HG02938 (cell line): Measurements from ENCODE around the gene PITPNM3.

Experiments used
- ATAC-seq: cut with Tn5 transposase; IDR thresholded peaks from one replicate; pipeline ENCODE4 v1.9.1; 2021; ENCODE audit warnings: mild to moderate bottlenecking, moderate library complexity; ENCODE audit not compliant: unreplicated experiment

The PITPNM3 gene

DNA sequence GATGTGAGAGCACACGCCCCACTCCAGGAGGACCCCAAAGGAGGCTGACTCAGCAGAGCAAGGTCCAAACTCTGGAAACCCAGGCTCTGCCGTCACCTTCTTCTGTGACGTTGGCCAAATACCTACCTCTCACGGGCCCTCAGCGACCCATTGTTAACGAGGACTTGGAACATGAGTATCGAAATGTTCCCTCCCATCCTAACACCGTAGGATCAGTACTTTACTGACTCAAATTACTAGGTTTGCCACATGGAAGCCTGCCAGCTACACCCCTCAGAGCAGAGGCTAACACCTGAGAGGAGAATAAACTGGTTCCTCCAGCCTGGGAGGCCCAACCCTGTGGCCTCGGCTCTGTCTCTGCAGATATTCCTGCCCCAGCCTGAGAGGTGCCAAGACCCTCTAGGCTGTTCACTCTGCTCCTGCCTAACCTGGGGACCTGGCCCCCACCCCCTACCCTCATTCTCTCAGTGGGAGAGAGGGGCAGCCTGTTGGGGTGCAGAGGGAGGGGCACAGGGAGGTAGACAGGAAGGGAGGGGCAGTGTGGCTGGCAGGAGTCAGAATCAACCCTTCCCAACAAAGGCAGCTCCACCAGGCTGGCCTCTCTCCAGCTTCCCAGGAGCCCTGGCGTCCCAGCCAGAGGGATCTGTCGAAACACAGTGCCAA, 4.4 kb downstream of the PITPNM3 start:
- no peak for ATAC-seq

DNA sequence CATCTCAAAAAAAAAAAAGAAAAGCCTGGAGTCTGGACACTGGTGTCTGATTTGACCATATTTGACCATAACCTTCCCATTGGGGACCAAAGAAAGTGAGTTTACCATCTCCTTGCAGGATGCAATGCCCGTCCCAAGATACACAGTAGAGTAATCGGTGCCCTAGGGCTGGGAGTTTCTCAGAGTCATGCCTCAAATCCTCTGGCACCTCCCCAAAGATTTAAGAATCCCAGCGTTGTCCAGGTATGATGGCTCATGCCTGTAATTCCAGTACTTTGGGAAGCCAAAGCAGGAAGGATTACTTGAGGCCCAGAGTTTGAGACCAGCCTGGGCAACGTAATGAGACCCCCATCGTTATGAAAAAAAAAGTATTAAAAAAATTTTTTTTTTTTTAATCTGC, 5.0 kb downstream of the PITPNM3 start:
- ATAC-seq: no peak

DNA sequence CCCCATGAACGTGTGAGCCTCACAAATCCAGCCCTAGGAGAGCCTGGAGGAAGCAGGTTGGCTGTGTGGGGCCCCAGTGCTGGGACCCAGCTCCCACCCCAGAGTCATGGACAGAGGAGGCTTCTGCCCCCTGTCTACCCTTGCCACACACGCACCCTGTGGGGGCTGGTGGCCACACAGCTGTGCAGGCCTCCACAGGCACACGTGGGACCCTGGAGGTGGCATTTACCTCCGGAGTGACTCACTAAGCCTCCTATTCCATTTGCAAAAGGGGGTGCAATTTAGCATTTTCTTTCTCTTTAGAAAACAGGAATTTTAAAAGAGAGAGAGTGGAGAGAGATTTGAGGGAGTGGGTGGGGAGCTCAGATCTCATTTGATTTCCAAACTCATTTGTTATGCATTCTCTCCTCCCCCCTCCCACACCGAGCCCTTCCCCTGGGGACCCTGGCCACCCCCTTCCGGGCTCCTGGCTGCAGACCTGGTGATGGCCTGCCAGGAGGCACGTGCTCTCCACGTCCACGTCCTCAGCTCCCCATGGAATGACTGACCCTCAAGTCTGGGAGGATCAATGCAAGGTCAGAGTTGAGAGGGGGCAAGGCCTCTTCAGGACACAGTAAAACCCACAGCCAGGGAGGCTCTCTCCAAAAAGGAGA, 6.8 kb downstream of the PITPNM3 start:
- no peak for ATAC-seq

DNA sequence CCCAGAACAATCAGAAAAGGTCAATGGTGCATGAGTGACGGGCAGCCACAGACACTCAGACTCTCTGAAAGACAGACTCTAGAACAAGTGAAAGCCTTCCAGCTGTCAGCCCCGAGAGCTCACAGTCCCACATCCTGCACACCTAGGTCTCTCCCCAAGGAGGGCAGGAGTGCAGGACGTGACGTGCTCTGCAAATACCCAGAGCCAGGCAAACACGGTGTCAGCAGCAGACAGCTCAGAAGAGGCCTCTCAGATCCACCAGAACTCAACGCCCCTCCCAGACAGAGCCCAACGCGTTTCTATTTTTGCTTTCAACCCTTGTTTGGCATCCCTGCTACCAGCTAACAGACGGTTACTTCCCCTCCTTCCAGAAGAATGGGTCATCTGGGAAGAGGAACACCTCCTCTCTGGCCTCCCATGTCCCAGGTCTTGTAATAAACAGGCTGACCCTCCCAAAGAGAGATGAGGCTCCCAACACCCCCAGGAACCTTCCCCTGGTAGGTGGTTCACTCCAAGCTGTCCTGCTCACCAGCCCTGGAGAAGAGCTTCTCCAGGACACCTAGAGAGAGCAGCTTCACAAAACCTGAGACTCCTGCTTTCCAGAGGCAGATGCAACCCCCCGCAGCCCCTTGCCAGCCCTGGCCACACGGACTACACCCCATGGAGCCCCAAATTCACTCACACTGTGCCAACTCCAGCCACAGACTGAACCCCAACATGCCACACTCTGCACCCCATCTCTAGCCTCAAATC, 7.6 kb downstream of the PITPNM3 start:
- ATAC-seq: peak; percentile 51

DNA sequence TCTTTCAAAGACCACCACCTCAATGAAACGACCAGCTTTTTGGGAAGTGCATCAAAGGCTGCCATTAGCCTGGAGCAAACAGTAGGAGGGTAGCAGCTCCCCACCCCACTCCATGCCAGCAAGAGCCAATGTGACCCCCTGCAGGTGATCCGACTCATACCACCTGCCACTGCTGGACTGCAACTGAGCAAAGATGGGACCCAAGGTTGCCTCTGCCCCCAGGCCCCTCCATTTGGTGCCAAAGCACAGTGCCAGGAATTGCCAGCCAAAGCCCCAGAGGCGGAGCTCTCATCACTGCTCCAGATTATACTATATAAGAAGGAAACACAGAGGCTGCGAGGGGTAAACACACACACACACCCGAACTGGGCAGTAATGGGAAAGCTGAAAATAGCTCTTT, 8.3 kb downstream of the PITPNM3 start:
- no peak for ATAC-seq

DNA sequence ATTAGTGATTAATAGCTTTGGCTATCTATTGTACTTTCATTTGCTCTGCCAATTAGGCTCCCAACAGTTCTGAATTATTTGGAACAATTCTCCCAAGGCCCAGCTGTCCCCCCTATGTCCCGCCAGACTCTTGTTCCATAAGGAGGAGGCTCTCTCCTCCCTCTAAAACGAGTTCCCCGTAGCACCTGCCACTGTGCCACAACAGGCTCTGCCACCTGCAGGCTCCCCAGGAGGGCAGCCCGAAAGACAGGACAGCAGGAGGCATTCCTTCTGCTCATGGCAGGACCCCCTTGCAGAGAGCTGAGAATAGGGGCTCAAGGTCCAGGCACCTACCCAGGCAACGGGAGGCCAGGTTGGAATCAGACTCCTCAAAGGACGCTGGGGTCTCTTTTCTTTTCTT, 9.0 kb downstream of the PITPNM3 start:
- ATAC-seq: no peak

DNA sequence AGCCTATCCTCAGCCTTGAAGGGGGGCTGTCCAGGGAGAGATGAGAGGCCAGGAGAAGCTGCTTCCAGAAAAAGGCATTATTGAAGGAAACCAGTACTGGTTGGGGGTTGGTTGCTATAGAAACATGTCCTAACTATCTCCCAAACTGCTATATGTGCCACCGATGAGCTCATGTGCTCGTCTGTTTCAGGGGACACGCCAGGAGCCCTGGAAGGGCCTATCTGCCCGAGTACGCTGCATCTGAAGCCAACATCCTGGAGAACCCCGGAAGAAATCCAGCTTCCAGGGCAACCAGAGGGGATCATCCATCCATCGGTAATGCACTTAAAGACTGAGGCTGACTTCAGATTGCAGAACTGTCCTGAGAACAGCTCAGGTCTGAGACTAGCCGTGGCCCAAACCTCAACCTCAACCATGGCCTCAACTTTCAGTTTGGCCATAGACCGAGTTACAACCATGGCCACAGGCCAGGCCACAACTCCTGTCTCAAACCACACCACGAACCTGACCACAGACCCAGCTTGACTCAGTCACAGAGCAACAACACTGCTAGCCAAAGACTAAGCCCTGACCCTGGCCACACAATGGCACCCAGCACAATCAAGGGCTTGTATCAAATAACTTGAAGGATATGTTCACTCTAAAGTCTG, 10.2 kb downstream of the PITPNM3 start:
- no peak for ATAC-seq

DNA sequence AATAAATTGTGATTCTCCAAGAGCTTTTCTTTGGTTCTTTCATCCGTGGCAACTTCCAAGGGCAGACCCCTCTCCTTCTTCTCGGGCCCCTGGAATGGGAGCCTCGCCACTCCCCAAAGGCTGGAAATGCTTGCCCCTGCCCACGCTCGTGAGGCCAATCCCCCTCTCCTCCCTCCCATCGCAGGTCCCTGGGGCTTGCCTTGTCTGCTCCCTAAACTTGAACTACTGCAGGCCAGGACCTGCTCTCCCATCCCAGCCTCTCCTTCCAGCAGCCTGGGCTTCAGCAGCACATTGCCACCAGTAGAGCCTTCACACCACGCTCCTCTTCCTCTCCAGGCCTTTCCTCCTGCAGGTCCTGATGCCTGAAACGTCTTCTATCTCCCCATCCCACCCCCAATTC, 11.1 kb downstream of the PITPNM3 start:
- no peak for ATAC-seq

DNA sequence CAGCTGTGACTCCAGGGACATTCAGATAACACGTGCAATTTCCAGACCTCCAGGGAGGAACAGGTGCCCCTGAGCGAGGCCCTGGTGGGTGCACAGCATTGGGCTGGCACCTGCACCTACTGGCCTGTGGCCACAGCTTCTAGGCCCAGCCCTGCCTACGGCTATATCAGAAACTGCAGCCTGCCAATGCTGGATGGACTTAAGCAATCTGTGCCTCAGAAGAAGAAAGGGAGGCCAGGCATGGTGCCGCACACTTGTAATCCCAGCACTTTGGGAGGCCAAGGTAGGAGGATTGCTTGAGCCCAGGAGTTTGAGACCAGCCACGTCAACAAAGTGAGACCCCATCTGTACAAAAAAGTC, 12.4 kb downstream of the PITPNM3 start:
- no peak for ATAC-seq

DNA sequence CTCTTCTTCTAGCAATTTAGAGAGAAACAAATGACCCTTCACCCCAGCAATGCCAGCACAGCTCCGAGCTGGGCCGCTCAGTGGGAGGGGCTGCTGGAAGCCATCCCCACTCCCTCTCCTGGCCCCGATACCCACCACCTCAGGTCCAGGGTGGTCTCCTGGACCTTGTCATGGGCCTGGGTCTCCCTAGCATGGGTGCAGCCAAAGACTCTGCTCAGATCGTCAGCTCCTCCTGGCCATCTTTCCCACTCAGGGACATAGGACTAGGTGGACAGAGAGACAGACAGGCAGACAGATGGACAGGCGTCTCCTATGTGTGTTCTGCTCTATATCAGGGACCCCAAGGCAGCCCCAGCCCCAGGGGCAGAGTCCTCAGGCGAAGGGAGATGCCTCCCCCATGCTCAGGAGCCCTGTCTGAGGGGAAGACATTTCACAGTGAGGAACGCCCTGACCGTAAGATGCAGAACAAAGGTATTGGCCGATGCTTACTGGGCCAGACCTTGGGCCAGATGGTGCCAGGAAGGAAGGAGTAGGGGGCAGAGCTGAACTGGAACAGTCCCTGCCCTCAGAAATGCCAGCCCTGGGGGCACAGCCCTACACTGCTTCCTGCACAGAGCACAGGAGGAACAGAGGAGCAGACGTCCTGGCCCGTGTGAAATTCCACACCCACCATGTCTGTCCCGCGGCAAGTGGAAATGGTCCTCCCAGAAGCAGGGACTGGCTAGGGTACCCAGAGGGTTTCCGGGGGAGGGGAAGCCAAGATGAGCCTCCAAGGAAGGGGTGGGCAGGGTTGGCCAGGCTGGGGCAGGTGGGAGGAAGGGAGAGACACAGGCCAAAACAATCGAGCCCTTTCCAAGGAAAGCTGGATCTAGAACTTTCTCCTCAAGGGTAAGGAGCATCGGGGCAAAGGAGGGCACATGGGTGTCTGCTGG, 13.0 kb downstream of the PITPNM3 start:
- ATAC-seq: no peak

DNA sequence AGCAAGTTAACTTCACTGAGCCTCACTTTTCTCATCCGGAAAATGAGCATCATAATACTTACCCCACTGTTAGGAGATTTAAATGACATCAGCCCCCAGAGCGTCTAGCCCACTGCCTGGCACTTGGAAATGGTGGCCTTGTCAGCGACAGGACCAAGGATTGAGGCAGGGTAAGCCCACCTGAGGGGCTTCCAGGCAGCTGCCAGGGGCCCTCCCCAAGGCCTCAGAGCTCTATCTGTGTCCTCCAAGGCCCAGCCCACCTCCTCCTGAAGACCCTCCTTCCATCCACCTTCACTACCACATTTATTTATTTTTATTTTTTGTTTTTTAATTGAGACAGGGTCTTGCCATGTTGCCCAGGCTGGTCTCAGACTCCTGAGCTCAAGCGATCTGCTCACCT, 13.8 kb downstream of the PITPNM3 start:
- no peak for ATAC-seq

DNA sequence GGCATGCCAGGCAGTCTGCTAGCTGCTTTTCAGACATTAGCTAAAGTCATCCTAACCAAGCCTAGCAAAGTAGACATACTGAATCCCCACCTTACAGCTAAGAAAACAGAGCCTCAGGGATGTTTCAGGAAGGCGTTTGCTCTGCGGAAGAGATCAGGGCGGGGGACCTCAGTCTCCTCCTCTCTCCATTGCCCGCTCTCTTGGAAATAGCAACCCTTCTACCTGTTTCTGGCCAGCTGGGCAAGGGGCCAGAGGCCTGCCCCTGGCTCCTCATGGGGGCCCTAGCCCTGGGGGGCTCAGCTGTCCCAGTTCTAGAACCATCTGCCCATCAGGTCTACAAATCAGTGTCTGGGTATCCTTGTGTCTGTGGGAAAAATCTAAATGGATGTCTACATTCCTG, 14.5 kb downstream of the PITPNM3 start:
- ATAC-seq: no peak

DNA sequence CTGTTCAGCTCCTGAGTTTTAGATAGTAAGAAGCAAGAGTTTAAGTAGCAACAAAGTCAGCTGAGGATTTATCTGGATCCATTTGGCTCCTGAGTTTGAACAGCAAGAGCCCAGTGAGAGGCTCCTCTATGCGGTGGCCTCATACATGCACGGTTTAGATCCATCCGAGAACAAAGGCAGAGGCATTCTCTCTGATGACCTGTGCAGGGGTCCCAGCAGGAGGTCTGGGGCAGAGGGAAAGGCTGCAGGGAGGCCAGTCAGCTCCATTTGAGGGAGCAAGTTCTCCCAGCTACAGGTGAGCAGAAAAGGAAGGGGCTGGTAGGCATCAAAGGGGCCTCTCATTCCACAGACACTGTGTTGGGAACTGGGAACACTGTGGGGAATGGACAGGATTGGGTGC, 16.5 kb downstream of the PITPNM3 start:
- ATAC-seq: no peak

DNA sequence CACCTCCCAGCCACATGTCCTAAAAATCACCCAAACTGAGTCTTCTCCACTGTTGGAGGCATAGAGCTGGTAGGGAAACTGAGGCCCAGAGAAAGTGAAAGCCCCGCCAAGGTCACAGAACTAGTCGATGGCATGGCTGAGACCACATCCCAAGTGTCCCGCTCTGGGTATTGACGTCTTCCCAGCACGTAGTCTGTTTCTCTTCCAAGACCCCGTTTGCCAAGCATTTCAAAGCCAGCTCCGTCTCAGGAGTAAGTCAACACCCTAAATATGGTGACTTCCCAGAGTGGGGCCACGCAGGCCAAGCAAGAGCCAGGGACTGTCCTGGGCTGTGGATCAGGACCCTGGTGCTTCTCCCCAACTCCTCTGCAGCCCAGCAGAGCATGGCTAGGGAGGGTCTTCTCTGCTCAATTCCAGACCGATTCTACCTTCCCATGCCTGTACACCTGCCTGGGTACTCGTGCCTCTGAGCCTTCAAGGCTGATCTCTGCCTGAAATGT, 19.7 kb downstream of the PITPNM3 start:
- ATAC-seq: no peak

DNA sequence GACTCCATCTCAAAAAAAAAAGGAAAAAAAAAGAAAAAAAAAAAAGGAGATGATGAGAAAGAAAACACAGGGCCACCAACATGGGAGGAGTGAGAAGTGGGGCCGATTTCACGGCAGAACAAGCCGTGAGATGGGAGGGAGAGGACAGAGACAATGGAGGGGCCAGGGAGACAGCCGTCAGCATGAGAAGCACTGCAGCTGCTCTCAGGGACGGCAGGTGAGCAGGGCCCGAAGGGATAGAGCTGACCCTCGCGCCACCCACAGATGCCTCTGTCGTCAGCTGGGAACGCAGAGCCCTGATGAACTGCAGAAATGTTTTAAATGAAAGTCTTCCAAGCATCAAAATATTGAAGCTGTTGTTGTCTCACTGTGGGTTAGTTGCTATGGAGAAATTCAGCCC, 20.3 kb downstream of the PITPNM3 start:
- ATAC-seq: no peak

DNA sequence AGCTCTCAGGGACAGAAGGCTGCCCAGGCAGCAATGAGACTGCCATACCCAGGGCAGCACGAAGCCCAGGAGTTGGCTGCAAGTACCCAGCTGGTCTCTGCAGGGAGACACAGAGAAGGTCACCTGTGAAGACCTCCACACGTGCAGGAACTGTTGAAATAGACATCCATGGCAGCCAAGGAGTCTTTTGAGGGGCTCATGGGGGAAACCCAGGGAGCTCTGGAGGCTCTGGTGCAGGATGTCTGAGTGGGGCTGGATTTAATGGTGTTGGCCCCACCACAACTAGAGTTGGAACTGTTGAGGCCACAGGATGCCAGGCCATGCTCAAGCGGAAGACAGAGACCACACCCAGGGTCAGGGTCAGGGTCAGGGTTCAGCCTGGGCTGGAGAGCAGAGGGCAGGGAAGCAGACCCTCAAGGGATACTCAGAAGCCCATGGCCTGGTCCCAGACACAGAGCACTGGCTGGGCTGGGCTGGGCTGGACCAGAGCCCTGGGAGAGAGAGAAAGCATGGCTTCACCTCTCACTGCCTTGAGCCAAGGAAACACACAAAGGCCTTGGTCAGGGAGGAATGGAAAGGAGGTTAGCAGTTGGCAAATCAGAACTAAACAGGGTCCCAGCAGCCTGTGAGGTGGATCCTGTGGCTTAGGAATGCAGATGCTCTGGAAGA, 21.4 kb downstream of the PITPNM3 start:
- no peak for ATAC-seq

DNA sequence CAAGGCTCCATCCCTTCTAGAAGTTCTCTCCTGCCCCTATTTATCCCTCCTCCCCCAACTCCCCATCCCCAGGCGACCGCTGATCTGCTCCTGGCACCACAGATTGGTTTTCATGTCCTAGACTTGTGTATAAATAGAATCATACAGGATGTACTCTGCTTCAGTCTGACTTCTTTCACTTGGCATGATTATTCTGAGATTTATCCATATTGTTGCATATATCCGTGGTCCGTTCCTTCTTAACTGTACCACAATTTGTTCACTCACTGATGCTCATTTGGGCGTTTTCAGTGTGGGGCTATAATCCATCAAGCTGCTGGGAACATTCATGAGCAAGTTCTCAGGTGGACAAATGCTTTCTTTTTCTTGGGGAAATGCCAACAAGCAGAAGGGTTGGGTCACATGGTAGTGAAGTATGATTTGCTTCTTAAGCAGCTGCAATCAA, 23.9 kb downstream of the PITPNM3 start:
- ATAC-seq: no peak

DNA sequence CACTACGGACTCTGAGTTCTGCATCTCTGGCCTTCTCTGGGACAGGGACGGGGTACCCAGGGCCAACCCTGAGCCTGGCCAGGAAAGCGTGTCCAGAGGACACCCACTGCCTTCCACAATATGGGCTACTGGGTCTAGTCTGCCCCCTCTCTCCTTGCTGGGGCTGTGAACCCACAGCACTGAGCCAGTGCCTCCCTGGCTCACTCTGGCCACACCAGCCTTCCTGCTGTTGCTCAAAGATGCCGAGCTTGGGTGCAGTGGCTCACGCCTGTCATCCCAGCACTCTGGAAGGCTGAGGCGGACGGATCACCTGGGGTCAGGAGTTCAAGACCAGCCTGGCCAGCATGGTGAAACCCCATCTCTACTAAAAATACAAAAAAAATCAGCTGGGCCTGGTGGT, 24.8 kb downstream of the PITPNM3 start:
- ATAC-seq: no peak

DNA sequence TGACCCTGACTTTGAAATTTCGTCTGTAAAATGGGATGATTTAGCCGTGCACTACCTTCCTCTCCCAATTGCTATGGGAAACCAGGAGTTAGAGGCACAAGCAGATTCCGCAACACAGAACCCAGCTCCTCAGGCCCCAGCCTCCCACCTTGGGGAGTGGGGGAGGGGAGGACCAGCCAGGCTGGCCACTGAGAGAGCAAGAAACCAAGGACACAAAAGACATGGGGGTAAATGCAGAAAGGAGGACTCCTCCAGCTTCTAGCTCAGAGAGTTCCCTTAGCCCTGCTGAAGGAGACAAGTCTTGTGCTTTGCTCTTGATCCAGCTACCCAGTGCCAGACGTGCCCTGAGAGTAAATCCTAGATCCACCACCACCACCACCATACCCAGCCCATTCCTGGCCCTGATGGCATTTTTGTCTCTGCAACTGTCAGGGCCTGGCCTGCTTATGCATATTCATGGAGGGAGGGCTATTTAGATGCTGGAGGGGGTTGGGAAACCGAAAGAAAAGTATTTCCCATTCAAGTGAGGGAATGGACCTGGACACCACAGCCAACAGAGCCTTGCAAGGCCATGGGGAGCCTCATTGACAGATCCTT, 25.9 kb downstream of the PITPNM3 start:
- ATAC-seq: no peak

DNA sequence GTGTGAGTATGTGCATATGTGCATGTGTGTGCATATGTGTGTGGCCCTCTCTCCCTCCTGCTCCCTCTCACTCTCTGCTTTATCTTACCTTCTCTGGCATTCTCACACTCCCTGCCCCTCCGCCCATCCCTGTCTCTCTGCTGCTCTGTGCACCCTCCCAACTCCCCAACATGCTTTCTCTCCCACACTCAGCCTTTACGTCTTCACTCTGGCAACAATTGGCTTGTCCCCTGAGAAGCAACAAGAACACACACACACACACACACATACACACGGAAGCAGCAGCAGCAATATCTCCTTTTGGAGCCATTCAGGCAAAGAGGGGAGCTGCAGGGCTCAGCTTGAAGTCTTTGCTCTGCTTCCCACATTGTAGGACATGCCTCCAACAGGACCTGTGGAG, 27.8 kb downstream of the PITPNM3 start:
- no peak for ATAC-seq
